ENCODE data around the gene CCDC85B.
"Not testable (repeated sequence)": the region's sequence is repeated elsewhere in the genome, so short reads cannot be mapped to it uniquely, and the experiment has no call there.

CCDC85B gene

DNA sequence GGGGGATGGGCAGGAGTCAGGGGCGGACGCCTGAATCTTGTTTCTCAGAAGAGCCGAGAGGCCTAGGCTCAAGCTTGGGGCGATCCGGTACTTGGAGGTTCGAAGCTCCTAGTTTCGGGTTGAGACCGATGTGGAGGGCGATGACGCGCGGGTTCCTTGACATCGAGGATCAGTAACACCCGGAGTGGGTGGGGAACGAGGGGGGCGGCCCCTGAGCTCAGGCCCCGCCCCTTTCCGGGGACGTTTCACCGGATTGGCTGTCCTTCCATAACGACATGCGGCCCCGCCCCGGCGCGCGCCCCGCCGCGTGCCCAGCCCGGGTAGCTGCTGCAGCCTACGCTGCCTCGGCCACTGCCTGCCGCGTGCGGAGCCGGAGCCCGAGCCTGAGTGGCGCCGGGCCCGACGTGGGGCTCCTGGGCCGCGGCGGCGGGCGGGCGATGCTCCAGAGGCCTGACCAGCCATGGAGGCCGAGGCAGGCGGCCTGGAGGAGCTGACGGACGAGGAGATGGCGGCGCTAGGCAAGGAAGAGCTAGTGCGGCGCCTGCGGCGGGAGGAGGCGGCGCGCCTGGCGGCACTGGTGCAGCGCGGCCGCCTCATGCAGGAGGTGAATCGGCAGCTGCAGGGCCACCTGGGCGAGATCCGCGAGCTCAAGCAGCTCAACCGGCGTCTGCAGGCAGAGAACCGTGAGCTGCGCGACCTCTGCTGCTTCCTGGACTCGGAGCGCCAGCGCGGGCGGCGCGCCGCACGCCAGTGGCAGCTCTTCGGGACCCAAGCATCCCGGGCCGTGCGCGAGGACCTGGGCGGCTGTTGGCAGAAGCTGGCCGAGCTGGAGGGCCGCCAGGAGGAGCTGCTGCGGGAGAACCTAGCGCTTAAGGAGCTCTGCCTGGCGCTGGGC, at the start of gene CCDC85B:
Gene CCDC85B (plus strand): TSS at position 350 of the 895 bp plus-strand sequence. CDS start 111 bp downstream, at position 461.
- DNase-seq: peak; percentile 96

DNA sequence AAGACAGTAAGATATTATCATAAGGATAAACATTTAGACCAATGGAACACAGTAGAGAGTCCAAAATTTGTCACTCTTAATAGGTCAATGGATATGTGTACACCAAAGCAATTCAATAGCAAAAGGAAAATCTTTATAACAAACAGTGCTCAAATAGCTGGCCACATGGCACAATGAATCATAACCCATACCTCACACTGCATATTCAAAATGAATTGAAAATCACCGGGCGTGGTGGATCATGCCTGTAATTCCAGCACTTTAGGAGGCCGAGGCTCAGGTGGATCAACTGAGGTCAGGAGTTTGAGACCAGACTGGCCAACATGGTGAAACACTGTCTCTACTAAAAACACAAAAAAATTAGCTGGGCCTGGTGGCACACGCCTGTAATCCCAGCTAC, 48.3 kb upstream of the CCDC85B start:
- no peak for DNase-seq

DNA sequence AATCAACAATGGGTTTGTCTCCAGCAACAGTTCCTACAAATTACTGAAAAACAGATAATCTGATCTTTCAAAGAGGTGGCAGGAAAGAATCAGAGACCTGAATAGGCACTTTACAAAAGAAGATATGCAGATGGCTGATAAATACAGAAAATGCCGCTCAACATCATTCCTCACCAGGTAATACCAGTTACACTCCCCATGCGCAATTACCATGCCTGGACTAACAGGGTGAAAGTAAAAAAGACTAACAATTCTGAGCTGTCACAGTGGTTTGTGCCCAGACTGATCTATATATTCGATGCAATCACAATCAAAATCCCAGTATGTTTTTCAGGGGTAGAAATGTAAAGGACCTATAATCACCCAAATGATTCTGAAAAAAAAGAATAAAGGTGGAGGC, 46.7 kb upstream of the CCDC85B start:
- no peak for DNase-seq

DNA sequence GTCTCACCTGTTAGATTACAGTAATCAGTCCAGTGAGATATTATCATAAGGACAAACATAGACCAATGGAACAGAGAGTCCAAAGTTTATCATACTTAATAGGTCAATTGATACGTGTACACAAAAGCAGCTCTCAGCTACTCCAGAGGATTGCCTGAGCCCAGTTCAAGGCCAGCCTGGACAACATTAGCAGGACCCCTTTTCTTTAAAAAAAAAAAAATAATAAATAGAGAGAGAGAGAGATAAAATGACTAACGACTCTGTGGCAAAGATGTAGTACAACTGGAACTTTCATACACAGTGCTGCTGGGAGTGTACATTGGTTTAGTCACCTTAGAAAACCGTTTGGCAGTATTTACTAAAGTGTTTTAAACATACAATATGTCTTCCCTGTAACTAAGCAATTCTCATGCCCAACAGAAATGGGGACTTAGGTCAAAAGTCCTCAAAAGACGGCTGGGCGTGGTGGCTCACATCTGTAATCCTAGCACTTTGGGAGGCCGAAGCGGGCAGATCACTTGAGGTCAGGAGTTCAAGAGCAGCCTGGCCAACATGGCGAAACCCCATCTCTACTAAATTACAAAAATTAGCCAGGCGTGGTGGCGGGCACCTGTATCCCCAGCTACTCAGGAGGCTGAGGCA, 46.1 kb upstream of the CCDC85B start:
- DNase-seq: no peak

DNA sequence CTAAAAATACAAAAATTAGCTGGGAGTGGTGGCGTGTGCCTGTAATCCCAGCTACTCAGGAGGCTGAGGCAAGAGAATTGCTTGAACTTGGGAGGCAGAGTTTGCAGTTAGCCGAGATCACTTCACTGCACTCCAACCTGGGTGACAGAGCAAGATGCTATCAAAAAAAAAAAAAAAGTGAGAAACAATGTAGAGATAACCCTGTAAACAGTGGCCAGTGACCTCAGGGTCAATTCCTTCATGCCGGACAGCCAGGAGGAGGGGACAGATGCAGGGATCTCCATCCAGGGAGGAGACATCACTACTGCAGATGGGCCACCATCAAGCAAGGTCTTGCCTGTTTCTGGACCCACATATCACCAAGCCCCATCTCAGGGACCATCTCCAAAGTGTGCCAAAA, 42.7 kb upstream of the CCDC85B start:
- DNase-seq: no peak

DNA sequence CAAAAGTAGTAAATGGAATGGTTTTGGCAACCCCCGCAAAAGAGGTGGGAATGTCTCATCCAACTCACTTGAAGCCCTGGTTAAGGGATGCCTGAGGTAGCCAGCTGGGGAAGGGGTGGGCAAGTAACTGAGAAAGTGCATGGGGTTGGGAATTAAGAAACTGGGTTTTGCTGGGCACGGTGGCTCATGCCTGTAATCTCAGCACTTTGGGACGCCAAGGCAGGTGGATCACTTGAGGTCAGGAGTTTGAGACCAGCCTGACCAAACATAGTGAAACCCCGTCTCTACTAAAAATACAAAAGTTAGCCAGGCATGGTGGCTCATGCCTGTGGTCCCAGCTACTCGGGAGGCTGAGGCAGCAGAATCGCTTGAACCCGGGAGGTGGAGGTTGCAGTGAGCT, 41.8 kb upstream of the CCDC85B start:
- DNase-seq: not testable (repeated sequence)

DNA sequence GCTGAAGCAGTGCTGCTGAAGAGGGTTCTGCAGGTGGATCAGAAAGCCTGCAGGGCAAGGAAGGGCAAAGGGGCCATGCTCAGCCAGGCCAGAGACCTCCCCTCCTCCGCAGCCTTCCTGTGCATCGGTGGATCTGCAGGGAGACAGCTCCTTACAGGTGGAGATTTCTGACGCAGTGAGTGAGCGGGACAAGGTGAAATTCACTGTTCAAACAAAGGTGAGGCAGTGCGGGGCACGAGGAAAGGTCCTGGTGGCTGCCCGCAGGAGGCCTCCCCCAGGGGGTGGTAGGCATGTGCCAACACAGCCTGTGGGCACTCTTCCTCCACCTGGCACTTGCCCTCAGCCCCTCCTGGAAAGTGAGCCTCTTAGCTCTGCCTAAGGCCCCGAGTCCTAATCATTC, 41.1 kb upstream of the CCDC85B start:
- DNase-seq: no peak

DNA sequence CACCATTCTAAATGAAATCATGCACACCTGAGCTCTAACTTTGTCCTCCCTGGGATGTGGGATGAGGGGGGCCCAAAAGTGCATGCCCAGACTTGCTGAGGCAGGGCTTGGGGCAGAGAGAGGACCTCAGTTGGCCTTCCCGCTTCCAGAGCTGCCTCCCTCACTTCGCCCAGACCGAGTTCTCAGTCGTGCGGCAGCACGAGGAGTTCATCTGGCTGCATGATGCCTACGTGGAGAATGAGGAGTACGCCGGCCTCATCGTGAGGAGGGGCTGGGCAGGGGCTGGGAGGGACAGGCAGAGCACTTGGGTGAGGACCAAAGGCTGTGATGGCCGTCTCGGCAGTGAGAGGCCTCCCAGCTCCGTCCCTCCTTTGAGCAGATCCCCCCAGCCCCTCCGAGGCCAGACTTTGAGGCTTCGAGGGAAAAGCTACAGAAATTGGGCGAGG, 40.7 kb upstream of the CCDC85B start:
- no peak for DNase-seq

DNA sequence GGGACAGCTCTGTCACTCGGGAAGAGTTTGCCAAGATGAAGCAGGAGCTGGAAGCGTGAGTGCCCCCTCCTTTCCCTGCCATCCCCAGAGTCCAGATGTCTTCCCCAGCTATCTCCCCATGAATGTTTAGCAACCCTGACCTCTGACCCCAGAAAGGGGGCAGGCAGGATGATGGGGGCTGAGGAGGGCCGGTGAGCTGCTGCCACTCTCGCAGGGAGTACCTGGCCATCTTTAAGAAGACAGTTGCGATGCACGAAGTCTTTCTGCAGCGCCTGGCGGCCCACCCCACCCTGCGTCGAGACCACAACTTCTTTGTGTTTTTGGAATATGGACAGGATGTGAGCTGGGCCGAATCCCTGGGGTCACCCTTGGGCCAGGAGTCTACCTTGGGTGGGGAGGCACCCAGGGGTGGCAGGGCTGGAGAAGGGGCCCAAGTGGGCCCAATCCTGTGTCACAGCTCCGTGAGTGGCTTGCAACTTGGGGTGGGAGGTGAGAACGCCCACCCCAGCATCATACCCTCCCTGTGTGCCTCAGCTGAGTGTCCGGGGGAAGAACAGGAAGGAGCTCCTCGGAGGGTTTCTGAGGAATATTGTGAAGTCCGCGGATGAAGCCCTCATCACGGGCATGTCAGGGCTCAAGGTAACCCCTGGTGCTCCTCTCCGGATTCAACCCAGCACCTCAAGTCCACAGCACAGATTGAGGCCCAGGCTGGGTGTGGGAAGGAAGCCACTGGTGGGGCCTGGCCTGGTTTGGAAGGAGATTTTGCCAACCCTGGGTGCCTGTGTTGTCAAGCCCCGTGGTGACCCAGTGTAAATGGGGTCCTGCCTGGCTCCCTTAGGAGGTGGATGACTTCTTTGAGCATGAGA, 40.0 kb upstream of the CCDC85B start:
- DNase-seq: no peak

DNA sequence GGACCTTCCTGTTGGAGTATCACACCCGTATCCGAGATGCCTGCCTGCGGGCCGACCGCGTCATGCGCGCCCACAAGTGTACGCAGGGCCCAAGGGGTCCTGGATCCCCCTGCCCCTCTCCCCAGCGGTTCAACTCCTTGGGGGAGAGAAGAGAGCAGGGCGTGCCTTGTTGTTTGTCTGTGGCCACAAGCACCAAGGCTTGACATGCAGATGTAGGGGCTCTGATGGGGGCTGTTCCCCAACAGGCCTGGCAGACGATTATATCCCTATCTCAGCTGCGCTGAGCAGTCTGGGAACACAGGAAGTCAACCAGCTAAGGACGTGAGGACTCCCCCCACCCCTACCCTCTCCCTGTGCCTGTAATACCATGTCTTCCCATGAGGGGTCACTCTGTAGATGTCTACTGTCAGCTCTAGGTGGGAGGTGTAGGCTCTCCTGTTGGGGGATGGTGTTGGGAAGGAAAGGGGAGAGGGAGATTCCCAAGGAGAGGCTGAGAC, 39.3 kb upstream of the CCDC85B start:
- DNase-seq: no peak

DNA sequence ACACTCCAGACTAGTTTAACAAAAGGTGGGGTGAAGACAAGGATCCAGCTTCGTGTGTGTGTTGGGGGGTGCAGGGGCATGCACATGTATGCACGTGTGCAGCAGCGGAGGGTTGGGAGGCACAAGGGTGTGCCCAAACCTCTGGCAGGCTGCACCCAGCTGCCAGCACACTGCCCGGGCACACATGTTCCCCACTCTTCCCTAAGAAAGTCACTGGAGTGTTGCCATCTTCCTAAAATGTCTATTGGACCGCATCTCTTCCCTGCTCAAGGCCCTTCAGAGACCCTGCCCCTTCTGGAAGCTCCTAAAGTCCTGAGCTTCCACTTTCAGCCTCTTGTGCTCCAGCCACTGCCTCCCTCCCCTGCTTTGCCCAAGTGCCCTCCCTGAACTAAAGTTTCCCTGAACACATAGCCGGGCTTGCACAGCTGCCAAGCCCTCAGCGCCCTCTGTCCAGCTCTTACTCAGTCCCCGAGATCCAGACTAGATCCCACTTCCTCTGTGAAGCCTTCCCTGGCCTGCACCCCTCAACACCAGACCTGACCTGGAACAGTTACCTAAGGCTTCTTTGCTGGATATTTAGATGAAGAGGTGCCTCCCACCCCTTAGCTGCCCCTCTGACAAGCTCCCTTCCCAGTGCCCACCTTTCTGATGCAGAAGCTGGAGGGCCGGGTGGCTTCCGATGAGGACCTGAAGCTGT, 38.5 kb upstream of the CCDC85B start:
- no peak for DNase-seq

DNA sequence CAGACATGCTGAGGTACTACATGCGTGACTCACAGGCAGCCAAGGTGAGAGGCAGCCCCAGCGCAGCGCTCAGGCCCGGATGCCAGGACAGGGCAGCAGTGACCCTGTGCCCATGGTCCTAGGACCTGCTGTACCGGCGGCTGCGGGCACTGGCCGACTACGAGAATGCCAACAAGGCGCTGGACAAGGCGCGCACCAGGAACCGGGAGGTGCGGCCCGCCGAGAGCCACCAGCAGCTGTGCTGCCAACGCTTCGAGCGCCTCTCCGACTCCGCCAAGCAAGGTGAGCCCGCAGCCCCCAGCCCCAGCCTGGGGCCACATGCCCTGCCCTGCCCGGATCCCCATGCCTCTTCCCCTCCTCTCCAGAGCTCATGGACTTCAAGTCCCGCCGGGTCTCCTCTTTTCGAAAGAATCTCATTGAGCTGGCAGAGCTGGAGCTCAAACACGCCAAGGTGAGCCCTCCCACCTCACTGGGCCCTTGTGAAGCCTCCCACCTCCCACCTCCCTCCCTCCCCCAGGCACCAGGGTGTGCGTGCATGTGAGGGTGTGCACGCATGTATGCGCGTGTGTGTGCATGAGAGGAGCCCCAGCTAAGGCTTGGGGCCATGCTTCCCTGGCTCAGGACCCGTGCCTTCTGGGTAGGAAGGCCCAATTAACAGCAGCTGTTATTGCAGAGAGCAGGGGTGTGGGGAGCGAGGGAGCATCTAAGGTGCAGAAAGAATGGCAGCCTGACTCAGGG, 37.8 kb upstream of the CCDC85B start:
- no peak for DNase-seq

DNA sequence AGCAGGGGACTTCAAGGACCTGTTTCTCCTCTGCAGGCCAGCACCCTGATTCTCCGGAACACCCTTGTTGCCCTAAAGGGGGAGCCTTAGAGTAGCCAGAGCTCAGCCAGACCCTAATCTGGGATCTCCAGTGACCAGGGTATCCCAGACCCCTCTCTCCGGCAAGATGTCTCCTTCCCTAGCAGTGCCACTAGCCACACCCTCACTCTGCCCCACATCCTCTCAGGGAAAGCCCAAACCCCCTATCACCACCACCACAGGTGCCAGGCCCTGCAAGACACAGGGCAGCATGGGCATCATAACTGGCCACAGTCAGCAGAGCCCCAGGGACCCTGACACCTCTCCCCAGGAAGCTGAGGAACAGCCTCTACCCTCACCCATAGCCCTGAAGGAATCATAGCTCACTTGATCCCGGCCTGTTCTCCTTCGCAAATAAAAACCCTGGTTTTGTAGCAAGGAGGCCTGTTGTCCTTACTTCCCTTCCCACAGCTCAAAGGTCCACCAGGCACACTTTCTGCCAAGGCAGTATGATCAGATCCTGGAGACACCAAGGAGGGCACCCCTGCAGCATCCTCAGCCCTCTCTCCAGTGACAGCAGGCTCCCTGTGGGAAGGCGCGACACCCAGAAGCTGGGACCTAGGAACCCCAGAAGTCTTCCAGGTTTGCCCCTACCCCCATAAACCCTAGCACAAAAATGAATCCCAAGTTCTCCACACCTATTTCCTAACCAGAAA, 37.1 kb upstream of the CCDC85B start:
- no peak for DNase-seq

DNA sequence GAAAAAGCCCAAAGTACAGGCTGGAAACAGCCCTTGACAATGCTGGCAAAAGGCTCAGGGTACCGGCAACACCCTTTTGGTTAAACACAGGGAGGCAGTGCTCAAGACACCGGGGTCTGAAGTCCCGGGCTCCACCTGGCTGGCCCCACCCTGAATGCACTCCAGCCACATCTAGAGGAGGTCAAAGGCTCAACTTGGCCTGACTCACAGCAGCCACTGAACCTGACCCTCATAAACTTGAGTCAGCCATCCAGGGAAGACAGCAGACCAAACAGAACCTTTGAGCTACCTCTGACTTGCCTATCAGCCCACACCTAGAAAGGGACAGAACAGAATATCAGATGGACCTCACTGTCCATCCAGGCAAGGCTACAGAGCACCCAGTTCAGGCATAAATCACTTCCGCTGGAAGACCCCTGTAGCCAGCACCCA, 36.3 kb upstream of the CCDC85B start:
- DNase-seq: no peak

DNA sequence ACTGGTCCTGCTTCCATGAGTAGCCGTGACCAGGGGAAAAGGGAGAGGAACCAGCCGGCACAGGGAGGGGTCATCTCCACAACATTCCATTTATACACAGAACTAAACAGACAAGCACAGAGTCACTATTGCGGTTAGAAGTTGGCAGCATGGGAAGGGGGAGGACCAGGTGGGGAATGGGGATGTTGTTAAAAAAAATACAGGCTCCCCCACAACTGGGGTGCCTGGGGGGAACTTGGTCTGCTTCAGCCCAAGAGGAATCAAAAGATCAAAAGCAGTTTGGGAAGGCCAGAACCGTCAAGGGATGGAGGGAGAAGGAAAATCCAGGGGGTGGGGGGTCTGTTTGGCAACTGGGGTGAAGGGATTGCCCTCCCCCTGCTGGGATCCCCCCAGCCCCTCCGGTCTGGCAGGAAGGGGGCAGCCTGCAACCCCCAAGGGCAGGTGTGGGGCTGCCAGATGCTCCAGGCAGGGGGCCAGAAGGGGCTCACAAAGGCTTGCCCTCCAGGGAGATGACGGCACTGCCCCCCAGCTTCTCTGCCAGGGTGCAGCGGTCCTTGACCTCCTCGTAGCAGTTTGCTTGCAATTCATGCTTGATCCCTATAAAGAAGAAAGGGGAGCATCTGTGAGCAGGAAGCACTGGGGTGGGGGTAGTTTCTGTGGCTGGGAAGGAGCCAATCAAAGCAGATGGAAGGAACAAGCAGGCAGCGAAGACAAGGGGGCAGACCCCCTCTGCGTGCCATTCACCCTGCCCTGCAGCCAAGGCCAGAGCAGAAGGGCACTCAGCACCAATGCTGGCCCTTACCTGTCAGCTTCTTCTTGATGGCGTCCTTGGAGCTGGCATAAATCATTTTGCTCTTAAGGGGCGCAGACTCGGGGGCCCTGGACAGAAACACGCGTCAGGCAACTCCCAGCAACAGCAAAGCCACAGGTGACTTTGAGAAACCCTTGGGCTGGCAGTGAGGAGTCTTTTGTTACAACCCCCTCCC, 35.3 kb upstream of the CCDC85B start:
- DNase-seq: no peak

DNA sequence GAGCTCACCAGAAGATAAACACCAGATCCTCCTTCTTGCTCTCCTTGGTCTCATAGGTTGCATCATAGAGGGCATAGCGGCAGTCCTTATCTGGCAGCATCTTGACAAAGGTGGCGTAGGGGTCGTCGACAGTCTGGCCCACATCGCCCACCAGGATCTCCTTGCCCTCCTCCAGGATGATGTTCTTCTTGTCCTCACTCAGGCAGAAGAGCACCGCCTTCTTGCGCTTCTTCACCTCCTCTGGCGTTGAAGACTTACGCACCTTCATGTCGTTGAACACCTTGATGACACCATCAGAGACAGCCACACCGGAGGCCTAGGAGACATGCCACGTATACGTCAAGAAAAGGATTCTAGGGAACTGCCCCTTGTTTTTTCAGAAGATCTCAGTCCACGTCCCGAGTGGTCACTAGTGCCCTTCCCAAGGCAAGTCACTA, 34.5 kb upstream of the CCDC85B start:
- no peak for DNase-seq

DNA sequence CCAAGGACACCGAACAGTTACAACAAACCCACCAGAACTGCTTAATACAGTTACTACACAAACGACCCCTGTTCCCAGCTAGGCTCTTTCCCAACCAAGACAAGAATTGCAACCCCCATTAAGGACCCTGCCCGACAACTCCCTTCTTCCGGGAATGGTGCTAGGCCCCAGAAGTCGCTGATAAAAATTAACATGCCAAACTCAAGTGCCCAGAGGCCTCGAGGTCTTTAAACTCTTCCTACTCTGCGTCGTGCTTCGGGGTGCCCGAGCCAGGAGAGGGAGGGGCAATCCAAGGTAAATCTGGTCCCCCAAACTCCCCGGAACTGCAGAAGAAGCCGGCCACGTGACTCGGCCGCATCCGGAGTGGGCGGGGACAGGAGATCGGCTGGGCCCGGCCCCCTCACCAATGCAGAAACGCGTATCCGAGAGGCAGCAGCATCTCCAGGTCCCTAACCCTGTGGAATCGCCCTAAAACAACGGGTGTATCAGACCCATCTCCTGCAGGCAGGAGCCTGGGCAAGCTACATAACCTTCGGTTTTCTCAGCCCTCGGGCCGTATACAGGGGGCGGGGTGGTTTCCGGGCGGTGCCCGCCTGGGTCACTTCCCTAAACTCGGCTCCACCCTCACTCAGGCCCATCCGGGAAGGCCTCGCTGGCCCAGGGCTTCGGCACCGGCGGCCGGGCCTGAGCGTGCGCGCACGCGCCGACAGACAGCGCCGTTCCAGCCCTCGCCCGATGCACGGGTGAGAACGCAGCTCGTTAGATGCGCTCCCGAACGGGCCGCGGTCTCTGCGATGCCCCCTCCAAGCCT, 33.6 kb upstream of the CCDC85B start:
- DNase-seq: peak; percentile 48

DNA sequence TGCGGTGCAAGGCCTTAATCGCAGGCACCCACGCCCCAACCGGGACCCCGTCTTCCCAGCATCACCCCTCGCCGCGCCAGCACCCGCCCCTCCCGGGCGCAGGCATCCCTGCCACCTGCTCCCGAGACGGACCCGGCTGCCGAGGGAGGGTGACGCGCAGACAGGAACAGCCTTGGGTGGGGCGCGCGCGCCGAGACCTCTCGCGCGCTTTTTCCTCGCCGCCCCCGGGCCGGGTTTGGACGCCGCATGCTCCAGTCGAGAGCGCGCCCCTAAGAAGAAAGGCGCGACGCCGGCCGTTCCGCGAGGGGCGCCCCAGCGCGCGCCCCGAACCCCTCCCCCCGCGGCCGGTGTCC, 33.0 kb upstream of the CCDC85B start:
- peak; percentile 65 for DNase-seq
